Mesodermal cell (in vitro differentiated cells): ENCODE results near the gene SECISBP2.
"Not testable (repeated sequence)": the region's sequence is repeated elsewhere in the genome, so short reads cannot be mapped to it uniquely, and the experiment has no call there.

Experiments
- H3K27ac ChIP-seq: 2 replicates; pipeline ENCODE4 v1.7.0; 2013; ENCODE audit warnings: mild to moderate bottlenecking, low read depth, low read length, moderate library complexity; ENCODE audit not compliant: severe bottlenecking
- H3K36me3 ChIP-seq: 2 replicates; pipeline ENCODE4 v1.7.1; 2013; ENCODE audit warnings: mild to moderate bottlenecking, low read length, moderate library complexity; ENCODE audit not compliant: control insufficient read depth, insufficient read depth
- H3K4me1 ChIP-seq: one replicate; pipeline ENCODE4 v1.7.1; 2013; ENCODE audit warnings: mild to moderate bottlenecking, low read length; ENCODE audit not compliant: insufficient read depth, control insufficient read depth, poor library complexity, severe bottlenecking
- H3K4me3 ChIP-seq: 2 replicates; pipeline ENCODE4 v1.7.0; 2013; ENCODE audit warnings: low read length, control low read depth, mild to moderate bottlenecking; ENCODE audit not compliant: insufficient read depth, poor library complexity, severe bottlenecking; ENCODE audit errors: extremely low read depth
- H3K9me3 ChIP-seq: 2 replicates; pipeline ENCODE4 v1.7.1; 2013; ENCODE audit warnings: mild to moderate bottlenecking, low read length, moderate library complexity; ENCODE audit not compliant: control insufficient read depth
- WGBS, 2 experiments: methylation state at CpG; one replicate each; pipeline ENCODE4 v1.1.5; 2013; ENCODE audit warnings: missing lambda C conversion rate in 2 of 2; ENCODE audit not compliant: insufficient coverage in 2 of 2; 5-methylcytosine and 5-hydroxymethylcytosine counted together

The SECISBP2 gene

DNA sequence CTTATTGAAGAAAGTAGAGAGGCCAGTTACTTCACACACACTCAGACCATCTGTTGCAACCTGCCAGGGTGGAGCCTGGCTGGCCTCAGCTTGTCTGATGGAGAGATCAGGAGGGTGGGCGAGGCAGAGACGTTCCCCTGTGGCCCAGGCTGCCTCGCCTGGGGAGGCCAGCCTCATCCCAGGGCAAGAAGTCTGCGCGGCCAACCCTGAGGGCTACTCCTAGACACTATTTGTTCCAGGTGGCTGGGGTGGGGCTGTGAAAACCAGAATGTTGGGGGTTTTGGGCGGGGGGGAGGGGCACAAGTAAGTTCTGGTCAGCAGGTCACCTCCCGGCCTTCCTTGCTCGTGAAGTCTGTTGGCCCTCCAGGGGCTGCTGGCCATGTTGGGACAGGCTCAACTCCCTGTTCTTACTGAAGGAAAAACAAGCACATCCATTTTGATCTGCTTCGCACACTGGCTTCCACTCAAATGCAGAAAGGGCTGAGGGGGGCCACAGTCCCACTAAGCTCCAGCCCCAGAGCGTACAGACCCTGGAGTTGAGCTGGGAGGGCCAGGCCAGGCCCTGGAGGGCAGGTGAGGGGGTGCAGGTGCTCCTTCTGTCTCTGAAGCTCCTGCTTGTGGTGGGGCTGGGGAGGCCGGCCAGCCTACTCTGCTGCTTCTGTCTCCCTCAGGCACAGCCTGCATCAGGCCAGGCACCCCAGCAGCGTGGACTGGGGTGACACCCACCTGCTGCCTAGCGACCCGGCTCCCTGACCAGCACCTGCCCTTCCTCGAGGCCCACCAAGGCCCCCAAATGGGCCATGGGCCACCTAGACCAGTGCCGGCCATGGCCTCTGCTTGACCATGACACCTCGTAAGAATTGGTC lies 46.6 kb downstream of the SECISBP2 start:
- Histone ChIP-seq H3K9me3 (no peaks in the 10 kb centered on the region), H3K27ac (no peak overlapping the region), H3K36me3 (peaks cover 30% of the 10 kb centered on the region), H3K4me1 (no peaks in the 10 kb centered on the region), H3K4me3 (no peak overlapping the region)
- 96 to 97% methylated on average over 10 to 15 of the region's 17 CpGs for WGBS, 2 experiments

DNA sequence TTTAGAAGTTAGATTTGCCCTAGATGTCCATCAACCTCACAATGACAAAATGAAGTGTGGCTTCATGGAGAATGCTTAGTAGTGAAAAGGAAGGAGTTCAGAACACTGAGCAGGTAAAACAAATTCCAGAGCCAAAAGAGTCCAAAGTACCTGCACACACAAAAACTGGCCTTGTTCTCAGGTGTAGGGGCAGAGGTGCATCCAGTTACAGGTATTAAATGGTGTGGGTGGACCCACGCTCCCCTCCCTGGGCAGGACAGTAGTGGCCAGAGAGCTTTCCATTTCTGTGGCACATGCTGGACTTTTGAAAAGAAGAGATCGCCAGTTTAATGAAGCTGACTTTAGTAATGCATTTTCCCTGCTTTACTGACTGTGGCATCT lies 47.2 kb downstream of the SECISBP2 start:
- peaks cover 23% of the 10 kb centered on the region for H3K36me3 ChIP-seq
- H3K4me1 ChIP-seq: no peaks in the 10 kb centered on the region
- 82 to 90% methylated on average over 2 of the region's 2 CpGs for WGBS, 2 experiments
- no peak overlapping the region for H3K27ac ChIP-seq
- no peaks in the 10 kb centered on the region for H3K9me3 ChIP-seq
- H3K4me3 ChIP-seq: no peak overlapping the region

DNA sequence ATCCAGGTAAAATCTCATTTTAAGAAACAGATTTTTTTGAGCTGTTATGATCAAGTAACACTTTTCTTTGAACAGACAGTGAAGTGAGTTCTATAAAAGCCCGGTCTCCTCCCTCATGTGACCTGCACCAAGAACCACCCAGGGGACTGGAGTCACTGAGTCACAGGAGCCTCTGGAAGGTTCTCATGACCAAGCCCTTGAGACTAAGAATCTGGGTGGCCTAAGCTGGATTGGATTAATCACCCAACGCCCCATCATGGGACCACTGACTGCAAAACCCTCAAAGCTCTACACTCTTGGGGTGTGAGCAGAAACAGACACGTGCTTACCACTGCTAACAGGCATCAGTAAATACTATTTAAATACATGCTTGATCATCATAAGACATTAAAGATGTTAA lies 48.4 kb downstream of the SECISBP2 start:
- 86 to 100% methylated on average over 1 to 2 of the region's 3 CpGs for WGBS, 2 experiments
- H3K36me3 ChIP-seq: peaks cover 11% of the 10 kb centered on the region
- no peak overlapping the region for H3K27ac ChIP-seq
- H3K4me1 ChIP-seq: no peaks in the 10 kb centered on the region
- no peaks in the 10 kb centered on the region for H3K9me3 ChIP-seq
- no peak overlapping the region for H3K4me3 ChIP-seq

DNA sequence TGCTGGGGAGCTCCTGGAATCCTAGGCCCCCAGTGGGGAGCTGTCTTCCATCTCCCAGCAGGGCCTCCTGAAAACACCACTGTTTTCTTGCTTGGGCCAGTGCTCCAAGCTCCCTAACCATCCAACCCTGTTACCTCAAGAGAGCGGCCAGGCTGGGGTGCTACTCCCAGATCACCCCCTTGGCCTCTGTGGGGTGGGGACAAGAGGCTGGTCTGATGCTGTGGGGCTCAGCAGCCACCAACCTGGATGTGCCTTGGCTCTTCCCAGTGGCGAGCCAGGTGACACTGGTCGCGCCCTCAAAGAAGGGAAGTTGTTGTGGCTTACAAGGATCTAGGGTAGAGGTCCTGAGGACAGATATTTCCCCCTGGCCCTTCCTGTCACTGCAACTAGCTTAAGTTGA lies 49.0 kb downstream of the SECISBP2 start:
- Histone ChIP-seq H3K27ac (no peak overlapping the region), H3K9me3 (no peaks in the 10 kb centered on the region), H3K36me3 (peaks cover 6% of the 10 kb centered on the region), H3K4me1 (no peaks in the 10 kb centered on the region), H3K4me3 (no peak overlapping the region)
- 80 to 94% methylated on average over 2 to 3 of the region's 4 CpGs for WGBS, 2 experiments

DNA sequence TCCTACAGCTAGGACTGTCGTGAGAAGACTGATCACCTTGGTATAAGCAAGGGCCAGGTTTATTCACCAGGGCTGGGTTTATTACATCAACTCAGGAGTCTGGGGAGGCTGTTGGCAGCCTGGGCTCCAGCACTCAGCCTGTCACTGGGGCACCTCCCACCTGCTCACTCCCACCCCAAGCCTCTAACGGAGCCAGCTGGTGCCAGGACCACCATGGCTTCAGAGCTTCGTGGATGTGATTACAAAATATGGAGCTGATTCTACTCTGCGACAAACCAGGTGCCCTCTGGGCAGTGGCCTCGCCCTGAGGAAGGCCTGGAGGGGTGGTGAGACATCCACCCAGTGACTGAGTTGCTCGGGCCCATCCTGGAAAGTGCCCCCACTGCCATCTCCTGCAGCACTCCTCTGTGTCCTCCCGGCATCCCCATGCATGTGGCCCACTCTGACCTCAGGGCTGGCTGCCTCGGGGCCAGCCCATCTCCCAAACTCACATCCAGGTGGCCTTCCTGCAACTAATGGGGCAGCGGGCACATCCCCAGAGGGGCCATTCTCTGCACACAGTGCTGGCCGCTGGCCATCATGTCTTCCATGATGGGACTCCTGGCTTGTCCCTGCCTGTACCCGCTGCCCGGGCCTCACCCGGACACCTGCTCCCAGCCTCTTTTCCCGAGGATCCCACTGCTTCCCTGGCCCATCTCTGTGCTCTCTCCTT lies 49.6 kb downstream of the SECISBP2 start:
- Histone ChIP-seq H3K36me3 (peaks cover 2% of the 10 kb centered on the region), H3K4me3 (no peak overlapping the region), H3K27ac (no peak overlapping the region), H3K9me3 (no peaks in the 10 kb centered on the region), H3K4me1 (no peaks in the 10 kb centered on the region)
- 86 to 89% methylated on average over 10 to 14 of the region's 14 CpGs for WGBS, 2 experiments

DNA sequence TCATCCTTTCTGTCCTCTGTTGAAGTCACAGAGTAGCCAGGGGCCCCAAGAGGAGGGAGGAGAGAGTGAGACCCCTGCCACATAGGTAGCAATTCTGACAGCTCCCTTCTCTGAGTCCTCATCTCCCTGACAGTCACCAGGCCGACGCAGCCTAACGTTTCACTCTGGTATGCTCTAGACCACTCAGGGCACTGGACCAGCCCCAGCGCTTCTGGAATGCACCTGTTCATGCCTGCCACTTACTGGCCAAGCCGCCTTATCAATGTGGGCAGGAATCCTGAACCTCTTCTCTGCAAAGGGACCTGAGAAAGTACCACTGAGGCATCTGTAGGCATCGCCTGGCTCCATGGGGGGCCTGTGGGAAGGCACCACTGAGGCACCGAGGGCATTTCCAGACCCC lies 50.2 kb downstream of the SECISBP2 start:
- no peak overlapping the region for H3K27ac ChIP-seq
- H3K9me3 ChIP-seq: no peaks in the 10 kb centered on the region
- no peaks in the 10 kb centered on the region for H3K4me1 ChIP-seq
- no peak overlapping the region for H3K4me3 ChIP-seq
- WGBS, 2 experiments: 89 to 90% methylated on average over 7 of the region's 7 CpGs
- peaks cover 1% of the 10 kb centered on the region for H3K36me3 ChIP-seq

DNA sequence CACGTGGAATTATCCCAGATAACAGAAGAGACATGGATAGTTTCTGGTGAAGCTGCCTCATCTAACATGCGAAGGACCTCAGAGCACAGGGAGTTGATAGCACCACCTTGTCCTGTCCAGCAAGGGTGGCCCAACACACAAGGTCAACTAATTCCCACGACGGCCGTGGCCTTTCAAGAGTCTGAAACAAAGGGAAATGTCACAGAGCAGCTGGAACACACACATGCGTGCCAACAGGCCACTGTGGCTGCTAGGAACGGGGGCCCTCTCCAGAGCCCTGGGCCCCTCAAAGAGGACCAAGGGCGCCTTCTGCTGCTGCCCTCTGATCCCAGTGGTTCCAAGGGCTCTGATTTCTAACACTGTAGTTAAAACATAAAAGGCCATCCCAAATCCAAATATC lies 50.7 kb downstream of the SECISBP2 start:
- H3K4me3 ChIP-seq: no peak overlapping the region
- no peaks in the 10 kb centered on the region for H3K9me3 ChIP-seq
- H3K4me1 ChIP-seq: no peaks in the 10 kb centered on the region
- H3K36me3 ChIP-seq: no peaks in the 10 kb centered on the region
- H3K27ac ChIP-seq: no peak overlapping the region
- WGBS, 2 experiments: 87% methylated on average over 8 of the region's 8 CpGs

DNA sequence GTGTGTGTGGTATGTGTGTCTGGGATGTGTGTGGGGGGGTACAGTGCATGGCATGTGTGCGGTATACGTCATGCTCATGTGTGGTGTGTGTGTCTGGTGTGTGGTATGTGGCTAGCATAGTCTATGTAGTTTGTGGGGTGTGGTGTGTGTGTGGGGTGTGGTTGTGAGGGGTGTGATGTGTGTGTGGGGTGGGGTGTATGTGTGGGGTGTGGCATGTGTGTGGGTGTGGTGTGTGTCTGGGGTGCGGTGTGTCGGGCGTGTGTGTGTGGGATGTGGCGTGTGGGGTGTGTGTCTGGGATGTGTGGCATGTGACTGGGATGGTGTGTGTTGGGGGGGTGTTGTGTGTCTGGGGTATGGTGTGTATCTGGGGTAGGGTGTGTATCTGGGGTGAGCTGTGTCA lies 52.3 kb downstream of the SECISBP2 start:
- no peak overlapping the region for H3K4me3 ChIP-seq
- H3K36me3 ChIP-seq: no peaks in the 10 kb centered on the region
- peaks cover 6% of the 10 kb centered on the region for H3K4me1 ChIP-seq
- 80% methylated on average over 4 of the region's 6 CpGs; no CpG with 5 or more reads in 1 of the 2 experiments for WGBS, 2 experiments
- H3K27ac ChIP-seq: no peak overlapping the region
- no peaks in the 10 kb centered on the region for H3K9me3 ChIP-seq

DNA sequence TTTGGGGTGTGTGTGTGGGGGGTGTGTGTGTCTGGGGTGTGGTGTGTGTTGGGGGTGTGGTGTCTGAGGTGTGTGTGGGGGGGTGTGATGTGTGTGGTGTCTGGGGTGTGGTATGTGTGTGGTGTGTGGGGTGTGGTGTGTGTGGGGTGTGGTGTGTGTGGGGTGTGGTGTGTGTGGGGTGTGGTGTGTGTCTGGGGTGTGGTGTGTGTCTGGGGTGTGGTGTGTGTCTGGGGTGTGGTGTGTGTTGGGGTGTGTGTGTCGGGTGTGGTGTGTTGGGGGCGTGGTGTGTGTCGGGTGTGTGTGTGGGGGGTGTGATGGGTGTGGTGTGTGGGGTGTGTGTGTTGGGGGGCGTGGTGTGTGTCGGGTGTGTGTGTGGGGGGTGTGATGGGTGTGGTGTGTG lies 53.5 kb downstream of the SECISBP2 start:
- H3K4me1 ChIP-seq, H3K27ac ChIP-seq, H3K9me3 ChIP-seq, H3K4me3 ChIP-seq, H3K36me3 ChIP-seq: not testable (repeated sequence)
- WGBS, 2 experiments: no CpG with 5 or more reads among the region's 5 CpGs

DNA sequence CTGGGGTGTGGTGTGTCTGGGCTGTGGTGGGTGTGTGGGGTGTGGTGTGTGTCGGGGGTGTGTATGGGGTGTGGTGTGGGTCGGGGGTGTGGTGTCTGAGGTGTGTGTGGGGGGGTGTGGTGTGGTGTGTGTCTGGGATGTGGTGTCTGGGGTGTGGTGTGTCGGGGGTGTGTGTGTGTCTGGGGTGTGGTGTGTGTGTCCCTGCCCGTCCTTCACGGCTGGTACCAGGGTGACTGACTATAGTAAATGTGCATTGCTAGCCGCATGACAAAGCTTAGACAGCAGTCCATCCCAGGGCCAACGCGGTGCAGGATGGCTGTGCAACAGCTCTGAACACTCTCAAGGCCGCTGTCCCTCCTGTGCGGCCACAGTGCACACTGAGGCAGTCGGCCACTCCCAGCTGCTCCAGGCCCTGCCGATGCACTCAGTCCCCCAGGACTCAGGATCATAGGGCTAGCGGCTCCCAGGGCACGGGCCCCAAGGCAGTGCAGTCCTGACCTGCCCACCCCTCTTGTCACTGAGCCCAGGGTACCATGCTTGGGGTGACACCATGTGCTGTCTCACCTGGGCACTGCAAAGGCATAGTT lies 54.0 kb downstream of the SECISBP2 start:
- Histone ChIP-seq H3K4me3 (no peak overlapping the region), H3K27ac (no peak overlapping the region), H3K9me3 (no peaks in the 10 kb centered on the region), H3K4me1 (peaks cover 6% of the 10 kb centered on the region), H3K36me3 (no peaks in the 10 kb centered on the region)
- WGBS, 2 experiments: 92 to 93% methylated on average over 10 to 12 of the region's 14 CpGs
